Muscle of arm (tissue), 14 donors: ENCODE measurements around the gene BRD1. TPM values are rescaled to one million over a fixed set of nuclear protein-coding genes. Genes with fewer than 3 reads are reported as not detected.

ENCODE experiments used
- DNase-seq: peaks from one replicate; pipeline ENCODE4 v3.0.0-alpha.2; 2013
- long read RNA-seq, 11 donors: transcript quantifications; one replicate each; lab custom pipeline, GENCODE V29; 2026
- polyA plus RNA-seq, 12 donors: library from polyadenylated mRNA; unstranded; fragments of 120-200 nt; gene quantifications; one replicate each; pipeline ENCODE4 v1.2.1, GENCODE V29; 2013; ENCODE audit not compliant: insufficient read length in 12 of 12

The BRD1 gene
- 10 to 100 TPM in 11 of 12 donors, not detected in 1; 20.5 to 39.1 (median 24.8) TPM for polyA plus RNA-seq
- long read RNA-seq, donor 1, full-length matches to known transcripts = 1 of 24 reads
- long read RNA-seq, donor 1, partial matches to known transcripts = 23 of 24 reads
- long read RNA-seq, donor 1, other reads (novel, unspliced or antisense) = 0 of 24 reads
- long read RNA-seq, donor 2, full-length matches to known transcripts = 3 of 8 reads
- long read RNA-seq, donor 2, partial matches to known transcripts = 5 of 8 reads
- long read RNA-seq, donor 2, other reads (novel, unspliced or antisense) = 0 of 8 reads
- long read RNA-seq, donor 3 = 0 reads
- long read RNA-seq, donor 4 = 0 reads
- long read RNA-seq, donor 5 = 0 reads
- long read RNA-seq, donor 6, full-length matches to known transcripts = 1 of 1 reads
- long read RNA-seq, donor 6, partial matches to known transcripts = 0 of 1 reads
- long read RNA-seq, donor 6, other reads (novel, unspliced or antisense) = 0 of 1 reads
- long read RNA-seq, donor 7 = 0 reads
- long read RNA-seq, donor 8, partial matches to known transcripts = 8 of 8 reads
- long read RNA-seq, donor 8, other reads (novel, unspliced or antisense) = 0 of 8 reads
- long read RNA-seq, donor 9, partial matches to known transcripts = 6 of 6 reads
- long read RNA-seq, donor 9, other reads (novel, unspliced or antisense) = 0 of 6 reads
- long read RNA-seq, donor 10, partial matches to known transcripts = 5 of 5 reads
- long read RNA-seq, donor 10, other reads (novel, unspliced or antisense) = 0 of 5 reads
- long read RNA-seq, donor 11, partial matches to known transcripts = 5 of 5 reads
- long read RNA-seq, donor 11, other reads (novel, unspliced or antisense) = 0 of 5 reads

DNA sequence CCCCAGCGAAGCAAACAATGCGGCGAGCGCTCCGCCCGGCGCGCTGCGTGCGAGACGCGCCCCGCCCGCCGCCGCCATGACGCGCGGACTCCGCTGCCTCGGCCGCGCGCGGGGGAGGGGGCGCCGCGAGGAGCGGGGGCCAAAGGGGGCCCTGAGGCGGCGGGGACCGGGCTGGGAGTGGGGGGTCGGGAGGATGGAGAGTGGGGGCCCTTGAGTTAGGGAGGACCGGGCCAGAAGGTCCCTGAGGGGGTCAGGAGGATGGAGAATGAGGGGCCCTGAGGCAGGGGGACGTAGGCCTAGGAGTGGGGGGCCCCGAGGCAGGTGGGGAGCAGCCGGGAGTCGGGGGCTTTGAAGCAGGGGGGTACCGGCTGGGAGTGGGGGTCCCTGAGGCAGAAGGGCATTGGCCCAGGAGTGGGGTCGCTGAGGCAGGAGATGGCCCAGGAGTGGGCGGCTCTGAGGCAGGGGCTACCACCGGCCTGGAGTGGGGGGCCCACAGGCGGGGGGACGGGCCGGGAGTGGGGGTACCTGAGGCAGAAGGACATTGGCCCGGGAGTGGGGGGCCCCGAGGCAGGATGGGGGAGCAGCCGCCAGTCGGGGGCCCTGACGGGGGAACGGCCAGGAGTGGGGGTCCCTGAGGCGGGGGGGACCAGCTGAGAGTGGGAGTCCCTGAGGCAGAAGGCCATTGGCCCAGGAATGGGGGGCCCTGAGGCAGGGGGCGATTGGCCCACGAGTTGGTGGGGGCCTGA lies at the start of gene BRD1:
Gene BRD1, minus strand, starts transcription at position 21 of the 746 bp plus-strand sequence. CDS start 3,556 bp downstream, outside the sequence.
- DNase-seq = peak; percentile 51

DNA sequence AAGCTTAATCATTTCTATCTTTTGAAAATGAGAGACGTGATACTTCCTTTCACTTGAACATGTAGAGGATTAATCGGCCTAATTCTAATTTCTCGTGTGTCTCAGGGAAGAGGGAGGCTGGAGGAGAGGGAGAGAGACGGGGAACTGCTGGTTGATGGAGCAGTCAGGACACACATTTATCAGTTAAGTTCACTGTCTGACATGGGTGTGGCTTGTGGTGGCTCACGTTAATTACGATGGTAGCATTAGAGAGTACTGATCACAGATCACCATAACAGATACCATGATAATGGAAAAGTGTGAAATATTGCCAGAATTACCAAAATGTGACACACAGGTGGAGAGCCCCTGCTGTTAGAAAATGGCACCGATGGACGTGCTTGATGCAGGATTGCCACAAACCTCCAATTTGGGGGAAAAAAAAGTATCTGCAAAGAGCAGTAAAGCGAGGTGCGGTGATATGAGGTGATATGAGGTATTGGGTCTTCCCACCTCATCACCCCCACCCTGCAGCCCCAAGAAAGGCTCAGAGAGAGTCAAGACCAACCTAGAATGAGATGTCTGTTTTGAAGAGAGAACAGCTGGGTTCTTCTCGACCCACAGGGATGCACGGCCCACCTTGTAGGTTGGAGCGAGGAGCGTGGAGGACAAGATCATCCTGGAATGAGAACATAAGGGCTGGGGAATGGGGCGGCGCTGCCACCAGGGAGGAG lies 45.7 kb upstream of the BRD1 start:
- DNase-seq = no peak

DNA sequence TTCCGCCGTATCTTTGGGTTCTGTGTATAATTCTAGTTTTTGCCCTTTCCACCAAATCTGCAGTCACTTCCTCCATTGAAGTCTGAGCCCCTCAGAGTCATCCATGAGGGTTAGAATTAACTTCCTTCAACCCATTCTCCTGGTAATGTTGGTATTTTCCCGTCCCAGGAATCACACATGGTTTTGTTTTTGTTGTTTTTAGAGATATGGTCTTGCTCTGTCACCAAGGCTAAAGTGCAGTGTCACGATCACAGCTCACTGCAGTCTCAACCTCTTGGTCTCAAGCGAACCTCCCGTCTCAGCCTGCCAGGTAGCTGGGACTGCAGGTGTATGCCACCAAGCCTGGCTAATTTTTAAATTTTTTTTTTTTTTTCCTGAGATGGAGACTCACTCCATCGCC lies 44.7 kb upstream of the BRD1 start:
- no peak for DNase-seq

DNA sequence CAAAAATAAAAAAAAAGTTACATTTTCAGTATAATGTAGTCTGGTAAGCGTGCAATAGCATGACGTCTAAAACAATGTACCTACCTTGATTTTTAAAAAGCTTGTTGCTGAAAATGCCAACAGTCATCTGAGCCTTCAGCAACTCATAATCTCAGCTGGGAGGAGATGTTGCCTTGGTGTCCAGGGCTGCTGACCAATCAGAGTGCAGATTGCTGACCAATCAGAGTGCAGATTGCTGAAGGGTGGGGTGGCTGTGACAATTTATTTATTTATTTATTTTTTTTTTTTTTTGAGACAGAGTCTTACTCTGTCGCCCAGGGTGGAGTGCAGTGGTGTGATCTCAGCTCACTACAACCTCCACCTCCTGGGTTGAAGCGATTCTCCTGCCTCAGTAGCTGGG lies 43.8 kb upstream of the BRD1 start:
- no peak for DNase-seq

DNA sequence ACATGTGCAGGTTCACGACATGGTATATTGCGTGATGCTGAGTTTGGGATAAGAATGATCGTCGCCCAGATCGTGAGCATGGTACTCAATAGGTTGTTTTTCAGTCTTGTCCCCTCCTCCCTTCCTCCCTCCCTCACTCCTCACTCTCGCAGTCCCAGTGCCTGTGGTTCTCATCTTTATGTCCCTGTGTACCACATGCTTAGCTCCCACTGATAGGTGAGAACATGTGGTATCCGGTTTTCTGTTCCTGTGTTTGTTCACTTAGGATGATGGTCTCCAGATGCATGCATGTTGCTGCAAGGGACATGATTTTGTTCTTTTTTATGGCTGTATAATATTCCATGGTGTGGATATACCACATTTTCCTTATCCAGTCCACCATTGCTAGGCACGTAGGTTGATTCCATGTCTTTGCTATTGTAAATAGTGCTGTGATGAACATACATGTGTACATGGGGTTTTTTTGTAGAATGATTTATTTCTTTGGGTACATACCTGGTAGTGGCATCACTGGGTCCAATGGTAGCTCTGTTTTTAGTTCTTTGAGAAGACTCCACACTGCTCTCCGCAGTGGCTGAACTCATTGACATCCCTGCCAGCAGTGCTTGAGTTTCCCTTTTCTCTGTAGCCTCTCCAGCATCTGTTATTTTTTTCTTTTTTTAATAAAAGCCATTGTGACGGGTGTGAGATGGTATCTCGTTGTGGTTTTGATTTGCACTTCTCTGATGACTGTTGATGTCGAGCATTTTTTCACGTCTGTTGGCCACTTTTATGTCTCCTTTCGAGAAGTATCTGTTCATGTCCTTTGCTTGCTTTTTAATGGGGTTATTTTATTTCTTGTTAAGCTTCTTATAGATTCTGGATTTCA lies 42.4 kb upstream of the BRD1 start:
- DNase-seq = no peak

DNA sequence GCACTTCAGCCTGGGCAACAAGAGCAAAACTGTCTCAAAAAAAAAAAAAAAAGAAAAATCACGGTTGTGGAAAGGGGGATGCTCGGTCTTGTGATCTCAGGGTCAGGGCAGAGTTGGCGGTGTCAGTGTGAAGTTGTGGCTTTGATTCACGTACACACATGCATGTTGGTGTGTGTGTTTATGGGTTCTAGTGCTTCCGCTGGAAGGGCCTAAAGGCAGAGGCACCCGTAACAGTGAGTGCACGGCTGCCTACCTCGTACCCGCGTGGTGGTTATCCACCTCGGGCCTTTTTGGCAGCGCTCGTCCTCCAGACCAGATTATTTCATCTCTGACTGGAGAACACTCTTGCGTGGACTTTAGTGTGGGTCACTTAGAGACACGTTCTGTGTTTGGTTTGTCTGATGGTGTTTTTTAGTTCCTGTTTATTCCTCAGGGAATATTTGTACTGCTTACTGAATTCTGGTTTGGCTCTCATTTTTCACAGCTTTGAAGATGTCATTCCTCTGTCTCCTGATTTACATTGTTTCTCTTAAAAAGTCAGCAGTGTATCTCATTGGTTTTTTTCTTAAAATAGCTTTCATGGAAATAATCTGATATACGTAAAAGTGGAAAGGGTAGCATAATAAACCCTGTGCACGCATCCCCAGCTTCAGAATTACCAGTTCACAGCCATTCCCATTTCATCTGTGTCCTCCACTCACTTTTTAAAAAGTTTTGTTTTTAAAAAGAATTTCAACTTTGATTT lies 41.6 kb upstream of the BRD1 start:
- DNase-seq = no peak

DNA sequence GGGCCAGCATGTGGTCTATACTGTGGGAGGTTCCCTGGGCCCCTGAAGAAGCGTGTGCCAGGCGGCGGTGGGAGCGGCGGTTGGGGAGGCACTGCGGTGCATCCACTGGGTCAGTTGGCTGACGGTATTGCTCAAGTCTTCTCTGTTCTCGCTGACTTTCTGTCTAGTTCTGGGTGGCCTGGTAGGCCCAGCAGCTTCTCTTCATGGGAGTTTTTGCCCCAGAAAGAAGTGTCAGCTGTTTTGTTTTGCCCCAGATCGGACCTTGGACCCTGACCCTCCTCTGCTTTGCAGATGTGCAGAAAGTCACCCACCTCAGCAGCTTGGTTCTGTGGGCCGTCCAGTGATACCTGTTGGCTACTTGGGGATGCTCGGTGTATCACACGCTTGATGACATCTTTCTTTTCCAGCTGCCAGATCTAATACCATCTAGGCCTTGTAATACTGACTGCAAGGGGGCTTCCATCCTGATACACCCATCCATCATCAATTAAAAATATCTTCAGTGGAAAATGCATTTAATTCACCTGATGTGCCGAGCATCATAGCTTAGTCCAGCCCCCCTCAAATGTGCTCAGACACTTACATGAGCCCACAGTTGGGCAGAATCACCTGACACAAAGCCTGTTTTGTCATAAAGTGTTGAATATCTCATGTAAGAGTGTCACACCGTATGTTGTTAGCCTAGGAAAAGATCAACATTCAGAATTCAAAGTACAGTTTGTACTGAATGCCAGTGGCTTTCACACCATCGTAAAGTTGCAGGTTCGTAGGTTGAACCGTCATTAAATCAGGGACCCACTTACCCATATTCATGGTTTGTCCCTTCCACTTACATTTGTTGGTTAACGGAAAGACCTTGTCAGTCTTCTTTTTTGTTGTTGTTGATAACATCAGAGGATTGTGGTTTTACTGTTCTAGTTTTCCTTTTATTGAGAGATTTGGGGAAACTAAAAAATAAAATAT lies 39.9 kb upstream of the BRD1 start:
- no peak for DNase-seq

DNA sequence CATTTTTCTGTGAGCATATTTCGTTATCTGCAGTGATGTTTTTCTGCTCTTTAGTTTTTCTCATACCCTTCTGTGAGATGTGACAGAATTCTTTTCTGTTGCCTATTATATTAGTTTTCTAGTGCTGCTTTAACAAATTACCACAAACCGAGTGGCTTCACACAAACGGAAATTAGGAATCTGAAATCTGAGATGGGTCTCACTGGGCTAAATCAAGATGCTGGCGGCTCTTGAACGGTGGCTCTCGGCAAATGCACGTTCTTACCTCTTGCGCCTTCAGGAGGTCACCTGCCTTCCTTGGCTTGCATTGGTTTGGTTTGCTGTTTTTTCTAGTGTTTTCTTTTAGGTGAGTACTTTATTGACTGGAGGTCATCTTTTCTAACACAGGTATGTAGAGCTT lies 39.0 kb upstream of the BRD1 start:
- DNase-seq = no peak

DNA sequence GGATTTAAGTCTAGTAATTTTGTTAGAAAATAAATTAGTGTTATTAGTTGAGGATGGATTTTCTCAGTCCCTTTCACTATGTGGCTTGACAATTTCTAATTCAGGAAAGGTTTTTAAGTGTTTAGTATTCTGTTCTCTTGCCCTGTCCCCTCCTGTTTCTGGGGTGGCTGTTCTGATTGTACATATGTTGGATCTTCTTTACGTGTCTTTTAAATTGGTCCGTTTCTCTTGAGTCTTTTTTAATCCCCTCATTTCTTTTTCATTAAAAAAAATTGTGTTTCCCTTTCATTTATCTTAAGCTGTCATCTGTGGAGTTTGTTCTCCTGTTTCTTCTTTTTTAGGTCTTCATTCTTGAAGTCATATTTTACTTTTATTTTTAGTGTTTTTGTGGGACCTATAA lies 38.5 kb upstream of the BRD1 start:
- DNase-seq = no peak

DNA sequence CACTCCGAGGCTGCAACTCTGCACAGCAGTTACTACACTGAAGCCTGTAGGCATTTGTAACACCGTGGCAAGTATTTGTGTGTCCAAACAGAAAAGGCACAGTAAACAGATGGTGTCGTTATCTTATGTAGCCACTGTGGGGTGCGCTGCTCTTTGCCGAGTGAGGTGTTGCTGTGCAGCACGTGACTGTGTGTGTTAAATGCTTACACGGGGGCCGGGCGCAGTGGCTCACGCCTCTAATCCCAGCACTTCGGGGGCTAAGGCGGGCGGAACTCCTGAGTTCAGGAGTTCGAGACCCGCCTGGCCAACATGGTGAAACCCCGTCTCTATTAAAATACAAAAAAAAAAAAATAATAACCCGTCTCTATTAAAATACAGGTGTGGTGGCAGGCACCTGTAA lies 37.5 kb upstream of the BRD1 start:
- no peak for DNase-seq

DNA sequence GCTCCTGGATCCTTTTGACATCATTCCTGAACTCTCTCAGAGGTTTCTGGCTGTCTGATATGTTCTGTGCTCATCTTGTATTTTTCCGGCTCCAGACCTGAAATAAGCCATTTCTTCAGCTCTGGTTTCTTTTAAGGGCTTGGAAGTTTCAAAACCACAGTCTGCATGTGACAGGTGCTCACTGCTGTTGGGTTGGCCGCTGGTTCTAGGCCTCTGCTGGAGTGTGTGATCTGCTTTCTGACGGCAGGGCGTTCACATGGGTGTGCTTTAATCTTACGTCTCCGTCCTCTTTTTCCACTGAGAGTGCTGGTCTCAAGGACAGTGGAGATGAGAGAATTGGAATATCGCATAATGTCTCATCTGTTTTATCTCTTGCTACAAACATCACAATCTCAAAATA lies 36.3 kb upstream of the BRD1 start:
- no peak for DNase-seq

DNA sequence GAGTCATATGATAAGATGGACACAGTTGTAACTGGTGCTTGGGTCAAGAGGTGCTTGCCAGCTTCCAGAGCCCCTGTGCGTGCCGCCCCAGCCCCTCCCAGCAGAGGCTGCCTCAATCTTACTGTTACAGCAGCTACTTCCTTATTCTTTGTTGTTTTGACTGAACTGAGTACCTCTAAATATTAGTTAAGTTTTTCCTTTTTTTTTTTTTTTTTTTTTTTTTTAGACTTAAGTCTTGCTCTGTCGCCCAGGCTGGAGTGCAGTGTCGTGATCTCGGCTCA lies 34.8 kb upstream of the BRD1 start:
- no peak for DNase-seq

DNA sequence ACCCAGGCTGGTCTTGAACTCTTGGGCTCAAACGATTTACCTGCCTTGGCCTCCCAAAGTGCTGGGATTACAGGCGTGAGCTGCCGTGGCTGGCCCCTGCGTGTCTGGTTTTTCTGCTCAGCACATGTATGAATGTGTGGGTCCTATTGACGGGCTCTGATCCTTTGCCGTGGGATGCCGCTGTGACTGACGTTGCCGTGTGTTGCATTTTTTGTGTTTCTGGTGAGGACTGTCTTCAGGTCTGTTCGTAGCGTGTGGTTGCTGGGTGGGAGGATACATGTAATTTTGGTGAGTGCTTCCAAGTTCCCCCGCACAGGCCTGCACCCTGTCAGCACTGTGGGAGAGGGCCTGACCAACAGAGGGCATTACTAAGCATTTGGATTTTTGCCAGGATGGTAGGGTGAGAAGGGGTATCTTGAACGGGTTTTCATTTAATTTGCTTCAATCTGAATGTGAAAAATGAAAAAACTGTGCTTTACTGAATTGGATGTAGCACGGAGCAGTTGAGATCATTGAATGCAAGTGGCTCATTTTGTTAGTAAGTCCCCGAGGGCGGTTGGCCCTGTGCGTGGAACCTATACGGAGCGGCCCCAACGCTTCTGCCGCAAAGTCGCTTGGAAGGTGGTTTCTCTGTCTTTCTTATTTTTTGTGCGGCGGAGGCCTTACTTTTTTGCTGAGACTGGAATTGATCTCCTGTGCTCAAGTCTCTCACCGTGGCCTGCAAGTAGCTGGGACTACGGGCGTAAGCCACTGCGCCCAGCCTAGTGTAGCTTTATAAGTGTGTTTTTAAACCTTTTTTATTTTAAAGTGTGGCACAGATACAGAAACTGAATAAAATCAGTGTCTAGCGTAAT lies 34.2 kb upstream of the BRD1 start:
- no peak for DNase-seq

DNA sequence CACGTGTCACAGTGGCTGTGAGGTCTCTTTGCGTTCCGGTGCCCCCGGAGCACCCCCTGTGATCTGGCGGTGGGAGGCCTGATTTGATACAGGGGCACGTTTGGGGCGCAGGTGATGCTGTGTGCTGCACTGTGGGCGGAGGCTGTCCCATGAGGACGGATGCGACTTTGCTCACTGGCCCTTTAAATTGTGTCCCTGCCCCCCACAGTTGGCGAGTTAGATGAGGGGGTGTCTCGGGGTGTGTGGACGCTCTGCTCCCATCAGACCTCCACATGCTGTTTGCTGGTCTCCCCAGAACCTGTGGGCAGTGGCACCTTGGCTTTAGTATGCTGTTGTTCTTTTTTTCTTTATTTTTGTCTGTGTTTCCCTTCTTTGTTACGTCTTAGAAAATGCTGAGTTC lies 31.2 kb upstream of the BRD1 start:
- DNase-seq = no peak

DNA sequence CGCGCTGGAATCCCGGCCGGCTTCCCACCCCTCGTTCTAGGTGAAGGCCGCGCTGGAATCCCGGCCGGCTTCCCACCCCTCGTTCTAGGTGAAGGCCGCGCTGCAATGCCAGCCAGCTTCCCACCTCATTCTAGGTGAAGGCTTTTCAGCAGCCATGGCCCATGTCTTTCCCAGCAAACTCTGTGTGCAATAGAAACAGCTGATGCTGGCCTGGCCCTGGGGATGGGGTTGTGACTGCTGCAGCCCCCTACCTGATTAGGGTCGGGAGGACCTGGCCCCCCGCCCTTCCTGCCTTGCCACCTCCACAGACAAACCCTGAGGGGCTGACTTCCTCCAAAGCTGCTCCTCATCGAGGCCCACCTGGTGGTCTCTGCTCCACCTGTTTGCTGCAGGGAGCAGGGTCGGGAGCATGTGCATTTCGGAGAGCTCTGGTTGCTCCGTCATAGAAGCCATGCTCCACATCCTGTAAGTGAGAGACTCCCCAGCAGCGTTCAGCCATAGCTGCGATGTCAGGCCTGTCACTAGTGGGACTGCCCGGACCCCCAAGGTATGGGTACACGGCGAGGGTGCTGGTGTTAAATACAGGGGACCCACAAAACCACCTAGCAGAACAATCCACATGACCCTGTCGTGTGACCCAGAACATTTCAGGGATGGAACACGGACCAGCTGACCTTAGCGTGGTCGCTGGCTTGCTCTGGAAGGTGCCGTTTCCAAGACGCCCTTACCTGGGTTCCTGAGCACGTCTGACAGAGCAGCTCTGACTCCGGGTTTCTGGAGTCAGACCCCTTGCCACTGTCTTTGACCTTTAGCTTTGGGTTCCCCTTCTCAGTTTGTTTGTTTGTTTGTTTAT lies 29.3 kb upstream of the BRD1 start:
- DNase-seq = no peak

DNA sequence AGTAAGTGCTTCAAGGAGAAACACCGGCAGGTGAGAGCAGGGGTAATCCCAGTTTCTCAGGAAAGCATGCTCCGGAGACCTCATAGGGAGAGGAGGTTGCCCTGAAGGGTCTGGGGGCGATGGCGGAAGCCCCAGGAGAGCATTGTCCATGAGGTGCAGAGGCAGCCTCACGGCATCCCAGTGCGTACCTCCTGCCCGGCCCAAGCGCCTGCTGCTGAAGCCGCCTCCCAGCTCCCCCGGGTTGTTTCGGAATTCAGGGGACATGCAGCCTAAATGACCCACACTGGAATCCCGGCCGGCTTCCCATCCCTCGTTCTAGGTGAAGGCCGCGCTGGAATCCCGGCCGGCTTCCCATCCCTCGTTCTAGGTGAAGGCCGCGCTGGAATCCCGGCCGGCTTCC lies 28.7 kb upstream of the BRD1 start:
- no peak for DNase-seq
